ENCODE measurements around the gene ANKRD22.
"Not testable (repeated sequence)": the region's sequence is repeated elsewhere in the genome, so short reads cannot be mapped to it uniquely, and the experiment has no call there.

Gene ANKRD22

GRCh38 chr10:88886557-88886956 lies 34.9 kb upstream of the ANKRD22 start:
- Histone ChIP-seq H3K9ac (ENCODE audit: low read length) (no peak overlapping the region), H3K4me3 (ENCODE audit: low read length) (no peak overlapping the region), H3K4me1 (ENCODE audit: control insufficient read depth, insufficient read depth, low read length) (peaks cover 3% of the 10 kb centered on the region), H3K36me3 (ENCODE audit: control insufficient read depth, insufficient read depth, low read length) (no peaks in the 10 kb centered on the region), H3K9me3 (ENCODE audit: control insufficient read depth, low read length) (no peaks in the 10 kb centered on the region), H3K27me3 (ENCODE audit: control insufficient read depth, insufficient read depth, low read length) (no peaks in the 10 kb centered on the region)

- H3K36me3 ChIP-seq (ENCODE audit: control insufficient read depth, insufficient read depth, low read length), result no peaks in the 10 kb centered on the region
- H3K9ac ChIP-seq (ENCODE audit: low read length), result no peak overlapping the region
- H3K27me3 ChIP-seq (ENCODE audit: control insufficient read depth, insufficient read depth, low read length), result no peaks in the 10 kb centered on the region
- peaks cover 16% of the 10 kb centered on the region for H3K4me1 ChIP-seq (ENCODE audit: control insufficient read depth, insufficient read depth, low read length)
- H3K4me3 ChIP-seq (ENCODE audit: low read length), result no peak overlapping the region
- no peaks in the 10 kb centered on the region for H3K9me3 ChIP-seq (ENCODE audit: control insufficient read depth, low read length)
Measured at GRCh38 chr10:88883448-88883809, 31.8 kb upstream of the ANKRD22 start.

- not testable (repeated sequence) for H3K4me3 ChIP-seq (ENCODE audit: low read length); H3K9me3 ChIP-seq (ENCODE audit: control insufficient read depth, low read length)
Measured at GRCh38 chr10:88882646-88883447, 31.2 kb upstream of the ANKRD22 start.

GRCh38 chr10:88881922-88882645 lies 30.4 kb upstream of the ANKRD22 start:
- Histone ChIP-seq H3K9me3 (ENCODE audit: control insufficient read depth, low read length) (no peaks in the 10 kb centered on the region), H3K36me3 (ENCODE audit: control insufficient read depth, insufficient read depth, low read length) (no peaks in the 10 kb centered on the region), H3K4me3 (ENCODE audit: low read length) (no peak overlapping the region), H3K27me3 (ENCODE audit: control insufficient read depth, insufficient read depth, low read length) (no peaks in the 10 kb centered on the region), H3K4me1 (ENCODE audit: control insufficient read depth, insufficient read depth, low read length) (peaks cover 16% of the 10 kb centered on the region), H3K9ac (ENCODE audit: low read length) (peak overlapping the region; percentile 24)

More at GRCh38 chr10:88882646-88883447, 31.2 kb upstream of the ANKRD22 start:
- Histone ChIP-seq H3K4me1 (ENCODE audit: control insufficient read depth, insufficient read depth, low read length) (peaks cover 16% of the 10 kb centered on the region), H3K9ac (ENCODE audit: low read length) (peak overlapping the region; percentile 24)
- not testable (repeated sequence) for H3K36me3 ChIP-seq (ENCODE audit: control insufficient read depth, insufficient read depth, low read length); H3K27me3 ChIP-seq (ENCODE audit: control insufficient read depth, insufficient read depth, low read length)

GRCh38 chr10:88881320-88881719 lies 29.7 kb upstream of the ANKRD22 start:
- Histone ChIP-seq H3K9ac (ENCODE audit: low read length) (peak overlapping the region; percentile 87), H3K4me3 (ENCODE audit: low read length) (peak overlapping the region; percentile 77)

GRCh38 chr10:88880282-88881076 lies 28.8 kb upstream of the ANKRD22 start:
- Histone ChIP-seq H3K4me1 (ENCODE audit: control insufficient read depth, insufficient read depth, low read length) (peaks cover 16% of the 10 kb centered on the region), H3K9me3 (ENCODE audit: control insufficient read depth, low read length) (no peaks in the 10 kb centered on the region), H3K36me3 (ENCODE audit: control insufficient read depth, insufficient read depth, low read length) (no peaks in the 10 kb centered on the region), H3K27me3 (ENCODE audit: control insufficient read depth, insufficient read depth, low read length) (no peaks in the 10 kb centered on the region), H3K4me3 (ENCODE audit: low read length) (peak overlapping the region; percentile 77), H3K9ac (ENCODE audit: low read length) (peak overlapping the region; percentile 87)

More at GRCh38 chr10:88881320-88881719, 29.7 kb upstream of the ANKRD22 start:
- H3K9me3 ChIP-seq (ENCODE audit: control insufficient read depth, low read length), result no peaks in the 10 kb centered on the region
- H3K27me3 ChIP-seq (ENCODE audit: control insufficient read depth, insufficient read depth, low read length), result no peaks in the 10 kb centered on the region
- peaks cover 16% of the 10 kb centered on the region for H3K4me1 ChIP-seq (ENCODE audit: control insufficient read depth, insufficient read depth, low read length)
- H3K36me3 ChIP-seq (ENCODE audit: control insufficient read depth, insufficient read depth, low read length), result no peaks in the 10 kb centered on the region

GRCh38 chr10:88879534-88880281 lies 28.1 kb upstream of the ANKRD22 start, which contains the start of gene STAMBPL1:
Gene STAMBPL1, plus strand, starts transcription at chr10:88880245. Its CDS starts 21,464 bp downstream, at chr10:88901709.
- Histone ChIP-seq H3K9me3 (ENCODE audit: control insufficient read depth, low read length) (no peaks in the 10 kb centered on the region), H3K4me3 (ENCODE audit: low read length) (peak within 1 kb of the TSS; percentile 77), H3K36me3 (ENCODE audit: control insufficient read depth, insufficient read depth, low read length) (no peaks in the 10 kb centered on the region), H3K4me1 (ENCODE audit: control insufficient read depth, insufficient read depth, low read length) (peaks cover 16% of the 10 kb centered on the region), H3K27me3 (ENCODE audit: control insufficient read depth, insufficient read depth, low read length) (no peaks in the 10 kb centered on the region), H3K9ac (ENCODE audit: low read length) (peak within 1 kb of the TSS; percentile 87)

- Histone ChIP-seq H3K36me3 (ENCODE audit: control insufficient read depth, insufficient read depth, low read length) (no peaks in the 10 kb centered on the region), H3K4me3 (ENCODE audit: low read length) (no peak overlapping the region), H3K9ac (ENCODE audit: low read length) (no peak overlapping the region), H3K27me3 (ENCODE audit: control insufficient read depth, insufficient read depth, low read length) (no peaks in the 10 kb centered on the region), H3K9me3 (ENCODE audit: control insufficient read depth, low read length) (no peaks in the 10 kb centered on the region), H3K4me1 (ENCODE audit: control insufficient read depth, insufficient read depth, low read length) (peaks cover 16% of the 10 kb centered on the region)
Measured at GRCh38 chr10:88877298-88877697, 25.7 kb upstream of the ANKRD22 start.

GRCh38 chr10:88875081-88875480 lies 23.4 kb upstream of the ANKRD22 start:
- Histone ChIP-seq H3K36me3 (ENCODE audit: control insufficient read depth, insufficient read depth, low read length) (no peaks in the 10 kb centered on the region), H3K27me3 (ENCODE audit: control insufficient read depth, insufficient read depth, low read length) (no peaks in the 10 kb centered on the region), H3K4me1 (ENCODE audit: control insufficient read depth, insufficient read depth, low read length) (peaks cover 7% of the 10 kb centered on the region), H3K9ac (ENCODE audit: low read length) (no peak overlapping the region), H3K4me3 (ENCODE audit: low read length) (no peak overlapping the region), H3K9me3 (ENCODE audit: control insufficient read depth, low read length) (no peaks in the 10 kb centered on the region)

- H3K27me3 ChIP-seq (ENCODE audit: control insufficient read depth, insufficient read depth, low read length), result no peaks in the 10 kb centered on the region
- H3K9ac ChIP-seq (ENCODE audit: low read length), result no peak overlapping the region
- H3K36me3 ChIP-seq (ENCODE audit: control insufficient read depth, insufficient read depth, low read length), result no peaks in the 10 kb centered on the region
- H3K4me3 ChIP-seq (ENCODE audit: low read length), result no peak overlapping the region
- peaks cover 1% of the 10 kb centered on the region for H3K4me1 ChIP-seq (ENCODE audit: control insufficient read depth, insufficient read depth, low read length)
- no peaks in the 10 kb centered on the region for H3K9me3 ChIP-seq (ENCODE audit: control insufficient read depth, low read length)
Measured at GRCh38 chr10:88874281-88874680, 22.6 kb upstream of the ANKRD22 start.

- Histone ChIP-seq H3K4me1 (ENCODE audit: control insufficient read depth, insufficient read depth, low read length) (no peaks in the 10 kb centered on the region), H3K9me3 (ENCODE audit: control insufficient read depth, low read length) (no peaks in the 10 kb centered on the region), H3K4me3 (ENCODE audit: low read length) (no peak overlapping the region), H3K36me3 (ENCODE audit: control insufficient read depth, insufficient read depth, low read length) (no peaks in the 10 kb centered on the region), H3K9ac (ENCODE audit: low read length) (no peak overlapping the region), H3K27me3 (ENCODE audit: control insufficient read depth, insufficient read depth, low read length) (no peaks in the 10 kb centered on the region)
Measured at GRCh38 chr10:88873757-88874156, 22.1 kb upstream of the ANKRD22 start.
